ENCODE data around the gene ZBTB34.

Gene ZBTB34

GRCh38 chr9:126907058-126907457 is 46.6 kb downstream of the ZBTB34 start:
- H3K36me3 ChIP-seq (ENCODE audit: low read length): no peaks in the 10 kb centered on the region
- H3K9ac ChIP-seq (ENCODE audit: low read length): no peak overlapping the region
- H3K4me2 ChIP-seq (ENCODE audit: low read depth, low read length, poor library complexity, severe bottlenecking): no peak overlapping the region
- no peaks in the 10 kb centered on the region for H3K79me2 ChIP-seq (ENCODE audit: insufficient read depth, low read length)
- no peak overlapping the region for H3K4me3 ChIP-seq (ENCODE audit: insufficient read depth, low read length, poor library complexity, severe bottlenecking)
- no peak overlapping the region for H3K27ac ChIP-seq (ENCODE audit: low read depth, low read length)
- no peak for TF ChIP-seq EZH2phosphoT487 (conservative IDR thresholded peaks at IDR 0.05; ENCODE audit: low read length)
- no peak for TF ChIP-seq CTCF (IDR thresholded peaks at IDR 0.05; ENCODE audit: insufficient read depth, low read length, poor library complexity, severe bottlenecking)
- no peaks in the 10 kb centered on the region for H3F3A ChIP-seq (ENCODE audit: insufficient read depth)
- H3K27me3 ChIP-seq (ENCODE audit: low read length): no peaks in the 10 kb centered on the region
- no peaks in the 10 kb centered on the region for H3K9me3 ChIP-seq (ENCODE audit: insufficient read depth, low read length)
- H3K9me2 ChIP-seq (replicated peaks; ENCODE audit: insufficient read depth, low read length): no peaks in the 10 kb centered on the region
- no peak overlapping the region for H2AFZ ChIP-seq (ENCODE audit: low read depth, low read length, severe bottlenecking)
- H4K20me1 ChIP-seq (ENCODE audit: low read depth, low read length): no peaks in the 10 kb centered on the region

GRCh38 chr9:126914458-126915280 is 54.2 kb downstream of the ZBTB34 start, which contains the start of gene RALGPS1:
Gene RALGPS1 (plus strand): TSS chr9:126914782. CDS start chr9:126962290, 47,508 bp downstream.
- no peaks in the 10 kb centered on the region for H3K27me3 ChIP-seq (ENCODE audit: low read length)
- peak within 1 kb of the TSS; percentile 48 for H3K9ac ChIP-seq (ENCODE audit: low read length)
- H2AFZ ChIP-seq (ENCODE audit: low read depth, low read length, severe bottlenecking): peak within 1 kb of the TSS; percentile 80
- peak within 1 kb of the TSS; percentile 56; the same call in 1 of the 2 replicates for H3K27ac ChIP-seq (ENCODE audit: low read depth, low read length)
- TF ChIP-seq EZH2phosphoT487 (conservative IDR thresholded peaks at IDR 0.05; ENCODE audit: low read length) (no peak), CTCF (IDR thresholded peaks at IDR 0.05; ENCODE audit: insufficient read depth, low read length, poor library complexity, severe bottlenecking) (no peak)
- H3K9me3 ChIP-seq (ENCODE audit: insufficient read depth, low read length): no peaks in the 10 kb centered on the region
- no peaks in the 10 kb centered on the region for H3K79me2 ChIP-seq (ENCODE audit: insufficient read depth, low read length)
- no peaks in the 10 kb centered on the region for H4K20me1 ChIP-seq (ENCODE audit: low read depth, low read length)
- no peaks in the 10 kb centered on the region for H3K36me3 ChIP-seq (ENCODE audit: low read length)
- H3K4me2 ChIP-seq (ENCODE audit: low read depth, low read length, poor library complexity, severe bottlenecking): peak within 1 kb of the TSS; percentile 60
- peak within 1 kb of the TSS; percentile 61 for H3K4me3 ChIP-seq (ENCODE audit: insufficient read depth, low read length, poor library complexity, severe bottlenecking)
- no peaks in the 10 kb centered on the region for H3K9me2 ChIP-seq (replicated peaks; ENCODE audit: insufficient read depth, low read length)
- no peaks in the 10 kb centered on the region for H3F3A ChIP-seq (ENCODE audit: insufficient read depth)

GRCh38 chr9:126915281-126915816 is 54.9 kb downstream of the ZBTB34 start:
- no peaks in the 10 kb centered on the region for H3K27me3 ChIP-seq (ENCODE audit: low read length)
- no peaks in the 10 kb centered on the region for H3K36me3 ChIP-seq (ENCODE audit: low read length)
- peak overlapping the region; percentile 52 for H3K4me2 ChIP-seq (ENCODE audit: low read depth, low read length, poor library complexity, severe bottlenecking)
- peak overlapping the region; percentile 13; the same call in 1 of the 2 replicates for H3K9ac ChIP-seq (ENCODE audit: low read length)
- no peaks in the 10 kb centered on the region for H3F3A ChIP-seq (ENCODE audit: insufficient read depth)
- no peaks in the 10 kb centered on the region for H3K9me2 ChIP-seq (replicated peaks; ENCODE audit: insufficient read depth, low read length)
- H2AFZ ChIP-seq (ENCODE audit: low read depth, low read length, severe bottlenecking): no peak overlapping the region
- H3K9me3 ChIP-seq (ENCODE audit: insufficient read depth, low read length): no peaks in the 10 kb centered on the region
- no peaks in the 10 kb centered on the region for H3K79me2 ChIP-seq (ENCODE audit: insufficient read depth, low read length)
- H3K27ac ChIP-seq (ENCODE audit: low read depth, low read length): no peak overlapping the region
- peak overlapping the region; percentile 61 for H3K4me3 ChIP-seq (ENCODE audit: insufficient read depth, low read length, poor library complexity, severe bottlenecking)
- TF ChIP-seq CTCF (IDR thresholded peaks at IDR 0.05; ENCODE audit: insufficient read depth, low read length, poor library complexity, severe bottlenecking): no peak
- no peak for TF ChIP-seq EZH2phosphoT487 (conservative IDR thresholded peaks at IDR 0.05; ENCODE audit: low read length)
- no peaks in the 10 kb centered on the region for H4K20me1 ChIP-seq (ENCODE audit: low read depth, low read length)
